A549 treated with AZD9567 at 1 μM for 4 hours (cell line): ENCODE results near the gene DPP8. TPM values are rescaled to one million over a fixed set of nuclear protein-coding genes. Genes with fewer than 3 reads are reported as not detected.

Experiments
- total RNA-seq: library from RNA; stranded (reverse); fragments of 200-300 nt; extraction: Qiagen RNA extraction; gene quantifications from 5 replicates; pipeline ENCODE4 v1.2.3, GENCODE V29; 2022; ENCODE audit not compliant: insufficient read depth

Gene DPP8
- 22.8 to 30.3 TPM (median 26.7 TPM) in 5 replicates for total RNA-seq

DNA sequence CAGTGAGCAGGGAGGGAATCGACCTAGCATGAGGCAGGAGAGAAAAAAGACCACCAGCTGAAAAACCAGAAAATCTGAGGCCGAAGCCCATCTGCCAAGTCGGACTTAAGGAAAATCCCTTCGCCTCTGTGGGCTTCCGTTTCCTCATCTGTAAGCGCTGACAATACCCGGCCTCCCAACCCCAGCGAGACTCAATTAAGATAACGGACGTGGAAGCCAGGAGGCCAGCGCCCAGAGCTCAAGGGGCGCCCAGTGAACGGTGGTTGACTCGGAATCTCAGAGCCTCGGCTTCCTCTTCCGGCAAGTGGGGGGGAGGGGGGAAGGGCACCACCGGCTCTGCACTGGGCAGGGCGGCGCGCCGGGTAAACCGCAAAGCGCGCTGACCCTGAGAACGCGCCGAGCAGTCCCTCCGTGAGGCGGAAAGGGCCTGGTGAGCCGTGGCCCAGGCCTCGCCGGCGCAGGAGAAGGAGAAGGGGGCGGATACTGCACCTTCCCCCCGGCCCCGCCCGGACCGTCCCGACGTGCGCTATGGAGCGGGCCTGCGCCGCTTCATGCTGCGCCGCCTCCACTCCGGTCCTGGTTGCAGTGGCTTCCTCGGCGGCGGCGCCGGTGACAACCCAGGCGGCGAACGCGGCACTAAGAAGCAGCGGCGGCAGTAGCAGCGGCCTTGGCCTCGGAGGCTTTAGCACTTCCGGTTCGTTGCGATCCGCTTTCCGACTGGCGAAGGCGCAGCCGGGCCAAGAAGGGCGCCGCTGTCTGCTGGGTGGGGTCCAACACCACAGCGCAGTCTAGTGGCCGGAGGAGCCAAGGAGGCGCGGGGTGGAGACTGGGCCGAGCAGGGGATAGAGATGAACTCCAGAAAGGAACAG is at the start of gene DPP8:
DPP8 (minus strand) TSS at position 693 of the 869 bp plus-strand sequence. CDS start 5,136 bp downstream, outside the sequence.

DNA sequence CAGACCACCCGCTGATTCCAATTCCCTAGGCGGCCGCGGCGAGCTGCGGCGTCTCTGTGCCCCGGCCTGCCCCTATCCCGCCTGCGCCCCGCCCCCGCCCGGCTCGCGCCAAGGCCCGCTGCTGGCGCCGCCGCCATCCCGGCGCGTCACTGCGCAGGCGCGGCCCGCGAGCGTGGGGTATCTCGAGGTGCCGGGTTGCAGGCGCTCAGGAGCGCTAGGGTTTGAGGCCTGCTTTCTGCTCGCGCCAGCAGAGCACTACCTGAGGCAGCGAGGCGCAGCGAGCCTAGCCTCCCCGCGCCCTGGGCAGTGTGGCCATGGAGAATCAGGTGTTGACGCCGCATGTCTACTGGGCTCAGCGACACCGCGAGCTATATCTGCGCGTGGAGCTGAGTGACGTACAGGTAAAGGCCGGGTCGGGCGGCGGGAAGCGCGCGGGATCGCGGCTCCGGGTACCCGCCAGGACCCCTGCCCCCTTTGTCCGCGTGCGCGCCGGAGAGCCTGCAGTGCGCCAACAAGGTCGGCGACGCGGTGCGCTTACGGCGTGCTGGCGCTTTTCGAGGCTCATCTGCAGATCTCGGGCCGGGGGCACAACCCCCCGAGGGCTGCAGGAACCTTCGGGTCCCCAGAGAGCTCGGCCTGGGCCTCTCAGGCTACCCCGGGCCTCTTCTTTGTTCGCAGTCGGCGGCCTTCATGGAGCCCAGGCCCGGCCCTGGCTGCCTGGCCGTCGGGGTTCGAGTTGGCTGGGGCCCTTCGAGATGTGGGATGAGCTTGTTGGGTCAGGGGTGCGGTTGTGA is 13.0 kb upstream of the DPP8 start, which contains the start of gene HACD3:
HACD3 (plus strand) TSS at position 146 of the 794 bp plus-strand sequence; CDS start at position 315, 169 bp downstream.

Other genes starting within 250 kb of the DPP8 start
- 4.2 to 10.9 TPM (median 9.9 TPM) in 5 replicates for gene PARP16, start 230.8 kb downstream of the DPP8 start, total RNA-seq
- not detected in 5 replicates for gene RNU5A-1, start 221.6 kb downstream of the DPP8 start, total RNA-seq
- gene RNU5B-1, start 213.0 kb downstream of the DPP8 start, total RNA-seq, result not detected in 5 replicates
- gene IGDCC3, start 139.7 kb downstream of the DPP8 start, total RNA-seq, result 0.08 to 0.33 TPM (median 0.12 TPM) in 4 of 5 replicates, not detected in the other
- 1.5 to 3.0 TPM (median 2.0 TPM) in 5 replicates for gene IGDCC4, start 94.7 kb downstream of the DPP8 start, total RNA-seq
- 127 to 151 TPM (median 139 TPM) in 5 replicates for gene HACD3, start 12.8 kb upstream of the DPP8 start, total RNA-seq
- 38.3 to 59.2 TPM (median 40.1 TPM) in 5 replicates for gene INTS14, start 93.4 kb upstream of the DPP8 start, total RNA-seq
- 1.9 to 3.9 TPM (median 3.0 TPM) in 5 replicates for gene SLC24A1, start 104.2 kb upstream of the DPP8 start, total RNA-seq